ENCODE measurements around the gene MAEA.
A peak's percentile ranks its signal among the peaks of the same experiment; 100 is the strongest.
"Not testable (repeated sequence)": the region's sequence is repeated elsewhere in the genome, so short reads cannot be mapped to it uniquely, and the experiment has no call there.

MAEA gene

GRCh38 chr4:1279253-1279652 lies 10.4 kb upstream of the MAEA start:
- DNase-seq (ENCODE audit: low read depth), result no peak

GRCh38 chr4:1283711-1284110 lies 6.0 kb upstream of the MAEA start:
- no peak for DNase-seq (ENCODE audit: low read depth)

DNA sequence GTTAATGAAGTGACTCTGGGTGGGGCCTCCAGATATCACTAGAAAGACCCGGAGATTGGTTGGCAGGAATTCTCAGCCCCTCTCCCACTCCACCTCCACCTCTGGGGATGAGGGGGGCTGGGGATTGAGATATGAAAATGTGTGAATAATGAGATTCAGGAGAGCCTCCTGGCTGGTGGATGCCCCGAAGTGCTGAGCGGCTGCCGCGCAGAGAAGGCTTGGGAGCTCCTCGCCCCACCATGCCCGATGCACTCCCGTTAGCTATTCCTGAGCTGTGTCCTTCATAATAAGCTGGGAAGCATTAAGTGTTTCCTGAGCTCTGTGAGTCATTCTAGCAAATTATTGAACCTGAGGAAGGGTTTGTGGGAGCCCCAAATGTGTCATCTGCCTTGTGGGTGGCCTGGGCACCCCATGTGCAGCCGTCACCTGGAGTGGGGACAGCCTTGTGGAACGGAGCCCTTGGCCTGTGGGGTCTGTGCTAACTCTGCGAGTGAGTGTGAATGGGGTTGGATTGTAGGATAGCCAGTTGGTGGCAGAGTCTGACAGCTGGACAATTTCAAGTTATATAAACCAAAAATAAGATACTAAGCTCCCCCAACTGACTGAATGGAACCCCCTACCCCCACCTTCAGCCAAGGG lies 4.4 kb upstream of the MAEA start:
- no peak for DNase-seq (ENCODE audit: low read depth)

- DNase-seq (ENCODE audit: low read depth), result peak; percentile 42
Measured at GRCh38 chr4:1285790-1286553, 3.7 kb upstream of the MAEA start.

GRCh38 chr4:1288786-1289185 lies 905 bp upstream of the MAEA start:
- no peak for DNase-seq (ENCODE audit: low read depth)

DNA sequence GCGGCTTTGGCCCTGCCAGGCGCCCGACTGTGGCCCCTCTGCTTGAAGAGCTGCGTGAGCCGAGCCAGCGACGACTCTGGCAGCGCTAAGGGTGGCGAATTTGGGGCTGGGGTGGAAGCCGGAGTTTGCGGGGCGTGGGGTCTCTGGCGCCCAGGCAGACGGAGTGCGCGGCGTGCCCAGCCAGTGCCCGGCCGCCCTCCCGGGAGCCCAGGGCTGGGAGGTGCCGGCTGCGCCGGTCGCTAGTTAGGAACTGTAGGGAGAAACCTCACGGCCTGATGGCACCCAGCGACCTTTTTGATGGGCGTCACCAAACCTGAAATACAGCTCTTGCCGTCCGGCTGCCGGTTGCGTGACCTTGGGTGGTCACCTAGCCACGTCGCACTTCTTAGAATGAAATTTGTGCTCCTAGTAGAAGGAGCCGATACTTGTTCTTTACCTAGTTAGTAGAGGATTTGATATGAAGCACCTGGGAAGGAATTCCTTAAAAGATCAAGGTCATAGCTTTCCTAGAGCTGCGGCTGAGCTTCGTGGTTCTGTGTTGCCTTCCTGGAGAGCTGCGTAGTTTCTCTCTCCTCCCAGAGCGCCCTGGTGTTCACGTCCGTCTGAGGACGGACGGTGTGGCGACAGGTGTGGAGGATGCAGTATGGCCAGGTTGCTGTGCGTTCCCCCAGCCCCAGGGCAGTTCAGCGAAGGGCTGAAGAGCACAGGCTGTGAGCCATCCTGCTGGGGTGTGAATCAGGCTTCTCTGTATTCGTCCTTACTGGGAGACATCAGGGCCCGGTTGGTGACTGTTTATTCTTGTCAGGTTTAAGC lies 680 bp downstream of the MAEA start:
- no peak for DNase-seq (ENCODE audit: low read depth)

DNA sequence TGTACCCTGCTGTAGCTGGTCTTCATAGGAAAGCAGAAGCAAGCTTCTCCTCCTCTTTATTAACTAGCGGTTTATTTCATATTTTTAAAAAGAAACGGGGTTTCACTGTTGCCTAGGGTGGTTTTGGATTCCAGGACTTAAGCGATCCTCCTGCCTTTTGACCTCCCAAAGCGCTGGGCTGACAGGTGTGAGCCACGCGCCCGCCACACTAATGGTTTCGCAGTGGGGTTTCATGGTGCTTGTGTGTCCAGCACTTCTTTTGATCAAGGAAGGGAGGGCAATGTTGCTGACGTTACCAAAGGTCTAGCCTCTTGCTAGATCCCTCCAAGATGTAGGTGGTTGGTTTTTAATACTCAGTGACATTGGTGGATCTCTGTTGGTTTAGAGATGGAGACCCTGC lies 1.4 kb downstream of the MAEA start:
- no peak for DNase-seq (ENCODE audit: low read depth)

GRCh38 chr4:1291996-1292702 lies 2.5 kb downstream of the MAEA start:
- no peak for DNase-seq (ENCODE audit: low read depth)

DNA sequence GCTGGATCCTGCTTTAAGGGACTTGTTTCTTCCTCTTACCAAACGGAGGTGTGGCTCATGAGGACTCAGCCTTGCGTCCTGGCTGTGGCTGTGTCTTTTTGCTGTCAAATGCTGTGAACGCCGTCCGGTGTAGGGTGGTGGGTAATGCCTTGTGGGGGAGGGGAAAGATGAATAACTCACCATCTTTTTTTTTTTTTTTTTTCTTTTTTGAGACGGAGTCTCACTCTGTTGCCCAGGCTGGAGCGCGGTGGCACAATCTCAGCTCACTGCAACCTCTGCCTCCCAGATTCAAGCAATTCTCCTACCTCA lies 3.0 kb downstream of the MAEA start:
- DNase-seq (ENCODE audit: low read depth), result not testable (repeated sequence)

DNA sequence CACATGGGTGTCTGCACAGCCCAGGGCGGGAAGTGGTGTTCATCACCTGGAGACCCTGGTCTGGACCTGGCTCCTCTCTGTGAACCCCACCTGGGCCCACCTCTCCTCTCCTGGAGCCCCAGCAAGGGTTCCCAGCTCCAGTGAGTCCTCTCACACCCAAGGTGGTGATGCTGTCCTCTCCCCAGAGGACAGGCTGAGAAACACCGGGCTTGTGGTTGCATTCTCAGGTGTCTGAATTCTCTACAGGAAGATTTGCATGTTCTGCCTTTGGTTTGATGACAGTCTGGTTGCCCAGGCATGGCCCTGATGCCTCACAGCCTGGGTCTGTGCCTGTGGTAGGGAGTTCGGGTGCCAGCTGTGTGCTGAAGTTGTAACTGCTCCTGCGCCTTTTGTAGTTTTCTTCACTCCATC lies 3.8 kb downstream of the MAEA start:
- no peak for DNase-seq (ENCODE audit: low read depth)

GRCh38 chr4:1293991-1294390 lies 4.3 kb downstream of the MAEA start:
- DNase-seq (ENCODE audit: low read depth), result no peak

- no peak for DNase-seq (ENCODE audit: low read depth)
Measured at GRCh38 chr4:1294424-1294823, 4.7 kb downstream of the MAEA start.

- DNase-seq (ENCODE audit: low read depth), result no peak
Measured at GRCh38 chr4:1294891-1295290, 5.2 kb downstream of the MAEA start.

GRCh38 chr4:1295405-1296055 lies 5.8 kb downstream of the MAEA start:
- DNase-seq (ENCODE audit: low read depth), result no peak

DNA sequence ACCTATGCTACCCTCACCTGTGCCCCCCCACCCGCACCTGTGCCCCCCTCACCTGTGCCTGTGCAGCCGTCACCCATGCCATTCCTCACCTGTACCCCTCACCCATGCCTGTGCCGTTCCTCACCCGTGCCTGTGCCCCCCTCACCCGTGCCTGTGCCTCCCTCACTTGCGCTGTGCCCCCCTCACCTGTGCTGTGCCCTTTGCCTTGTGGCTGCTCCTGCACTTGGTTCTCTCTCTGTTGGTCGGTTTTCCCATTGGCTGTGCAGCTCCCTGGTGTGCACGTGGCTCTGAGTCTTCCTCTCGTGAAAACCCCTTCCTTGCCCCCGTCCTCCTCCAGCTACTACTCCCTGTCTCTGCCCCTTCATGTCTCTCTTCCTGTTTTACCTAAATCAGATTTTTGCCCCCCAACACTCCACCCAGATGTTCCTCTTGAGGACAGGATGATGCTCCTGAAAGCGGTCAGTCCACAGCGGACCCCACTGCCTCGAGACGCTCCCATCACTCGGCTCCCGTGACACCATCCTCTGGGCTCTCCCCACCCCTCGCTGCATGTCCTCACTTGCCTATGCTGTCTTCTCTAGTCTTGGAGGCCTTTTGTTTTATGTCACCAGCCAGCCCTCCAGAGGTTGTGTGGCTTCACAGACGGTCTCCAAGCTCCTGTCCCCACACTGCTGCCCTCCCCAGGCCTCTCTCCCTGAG lies 6.8 kb downstream of the MAEA start:
- no peak for DNase-seq (ENCODE audit: low read depth)

GRCh38 chr4:1297023-1297395 lies 7.3 kb downstream of the MAEA start:
- DNase-seq (ENCODE audit: low read depth), result no peak

- DNase-seq (ENCODE audit: low read depth), result no peak
Measured at GRCh38 chr4:1297456-1298325, 8.0 kb downstream of the MAEA start.

GRCh38 chr4:1298461-1298860 lies 8.8 kb downstream of the MAEA start:
- no peak for DNase-seq (ENCODE audit: low read depth)

DNA sequence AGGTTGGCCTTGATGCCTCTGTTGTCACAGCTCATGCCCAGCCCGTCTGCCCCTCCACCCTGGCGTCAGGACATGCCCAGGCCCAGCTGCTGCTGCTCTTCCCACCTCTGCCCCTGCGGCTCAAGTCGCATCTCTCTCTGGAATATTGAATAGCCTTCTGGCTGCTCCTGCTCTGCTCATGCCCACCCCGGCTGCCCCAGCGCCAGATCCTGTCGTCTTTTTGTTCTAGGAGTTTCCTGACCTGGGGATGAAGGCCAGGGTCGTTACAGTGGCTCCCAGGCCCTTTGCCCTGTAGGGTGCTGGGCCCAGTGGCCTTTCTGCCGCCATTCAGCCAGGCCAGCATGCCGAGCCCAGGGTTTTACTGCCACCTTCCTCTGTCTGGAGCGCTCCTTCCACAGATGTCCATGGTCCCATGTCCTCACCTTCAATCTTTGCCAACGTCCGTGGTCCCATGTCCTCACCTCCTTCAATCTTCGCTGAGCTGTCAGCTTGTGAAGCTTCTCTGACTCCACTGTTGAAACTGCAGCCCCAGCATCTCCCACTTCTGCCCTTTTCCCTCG lies 9.7 kb downstream of the MAEA start:
- no peak for DNase-seq (ENCODE audit: low read depth)
